Prostate gland (tissue), 2 donors: ENCODE data around the gene SEC14L3.

ENCODE experiments used
- CTCF ChIP-seq, 4 experiments: fragments of 200-600 bp in 2 of 4; fragments of 450-650 bp in 2 of 4; sonication (generic) in 2 of 4; IDR thresholded peaks; 1 replicate in 3 of 4; 2 replicates in 1 of 4; pipeline ENCODE4 v1.5.1; 2016 to 2019; ENCODE audit warnings: antibody characterized with exemption in 4 of 4, mild to moderate bottlenecking in 2 of 4, moderate library complexity in 2 of 4
- POLR2A ChIP-seq: fragments of 450-650 bp; IDR thresholded peaks from one replicate; pipeline ENCODE4 v1.6.1; 2016; ENCODE audit warnings: antibody characterized with exemption, mild to moderate bottlenecking
- POLR2AphosphoS5 ChIP-seq: sonication (generic); formaldehyde crosslinking; IDR thresholded peaks from one replicate; pipeline ENCODE4 v1.6.1; 2017; ENCODE audit warnings: antibody characterized with exemption

- TF ChIP-seq CTCF (IDR thresholded peaks at IDR 0.05) (no peak), POLR2AphosphoS5 (no peak), POLR2A (no peak)
These were observed 8.2 kb upstream of the SEC14L3 start for GRCh38 chr22:30479981-30480380.
